ENCODE measurements around the gene PRR5.

GRCh38 chr22:44693145-44693544 is 8.9 kb upstream of the PRR5 start:
- TF ChIP-seq, protein P1, sequence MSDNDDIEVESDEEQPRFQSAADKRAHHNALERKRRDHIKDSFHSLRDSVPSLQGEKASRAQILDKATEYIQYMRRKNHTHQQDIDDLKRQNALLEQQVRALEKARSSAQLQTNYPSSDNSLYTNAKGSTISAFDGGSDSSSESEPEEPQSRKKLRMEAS (IDR thresholded peaks at IDR 0.05) = no peak
- TF ChIP-seq TAF1 (conservative IDR thresholded peaks at IDR 0.05) (no peak), CTCF (IDR thresholded peaks at IDR 0.05; ENCODE audit: low read depth, low read length, missing input control) (no peak), SP1 (IDR thresholded peaks at IDR 0.05) (no peak), JUND (IDR thresholded peaks at IDR 0.05) (no peak), RAD21 (IDR thresholded peaks at IDR 0.05) (no peak), HNF4A (conservative IDR thresholded peaks at IDR 0.05) (no peak), RXRA (IDR thresholded peaks at IDR 0.05) (no peak), FOXA1 (IDR thresholded peaks at IDR 0.05) (no peak), GABPA (IDR thresholded peaks at IDR 0.05 in 1 of 2, conservative IDR thresholded peaks at IDR 0.05 in 1 of 2) (no peak)
- TF ChIP-seq, protein P2, sequence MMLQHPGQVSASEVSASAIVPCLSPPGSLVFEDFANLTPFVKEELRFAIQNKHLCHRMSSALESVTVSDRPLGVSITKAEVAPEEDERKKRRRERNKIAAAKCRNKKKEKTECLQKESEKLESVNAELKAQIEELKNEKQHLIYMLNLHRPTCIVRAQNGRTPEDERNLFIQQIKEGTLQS (IDR thresholded peaks at IDR 0.05) = no peak
- TF ChIP-seq, protein P3, sequence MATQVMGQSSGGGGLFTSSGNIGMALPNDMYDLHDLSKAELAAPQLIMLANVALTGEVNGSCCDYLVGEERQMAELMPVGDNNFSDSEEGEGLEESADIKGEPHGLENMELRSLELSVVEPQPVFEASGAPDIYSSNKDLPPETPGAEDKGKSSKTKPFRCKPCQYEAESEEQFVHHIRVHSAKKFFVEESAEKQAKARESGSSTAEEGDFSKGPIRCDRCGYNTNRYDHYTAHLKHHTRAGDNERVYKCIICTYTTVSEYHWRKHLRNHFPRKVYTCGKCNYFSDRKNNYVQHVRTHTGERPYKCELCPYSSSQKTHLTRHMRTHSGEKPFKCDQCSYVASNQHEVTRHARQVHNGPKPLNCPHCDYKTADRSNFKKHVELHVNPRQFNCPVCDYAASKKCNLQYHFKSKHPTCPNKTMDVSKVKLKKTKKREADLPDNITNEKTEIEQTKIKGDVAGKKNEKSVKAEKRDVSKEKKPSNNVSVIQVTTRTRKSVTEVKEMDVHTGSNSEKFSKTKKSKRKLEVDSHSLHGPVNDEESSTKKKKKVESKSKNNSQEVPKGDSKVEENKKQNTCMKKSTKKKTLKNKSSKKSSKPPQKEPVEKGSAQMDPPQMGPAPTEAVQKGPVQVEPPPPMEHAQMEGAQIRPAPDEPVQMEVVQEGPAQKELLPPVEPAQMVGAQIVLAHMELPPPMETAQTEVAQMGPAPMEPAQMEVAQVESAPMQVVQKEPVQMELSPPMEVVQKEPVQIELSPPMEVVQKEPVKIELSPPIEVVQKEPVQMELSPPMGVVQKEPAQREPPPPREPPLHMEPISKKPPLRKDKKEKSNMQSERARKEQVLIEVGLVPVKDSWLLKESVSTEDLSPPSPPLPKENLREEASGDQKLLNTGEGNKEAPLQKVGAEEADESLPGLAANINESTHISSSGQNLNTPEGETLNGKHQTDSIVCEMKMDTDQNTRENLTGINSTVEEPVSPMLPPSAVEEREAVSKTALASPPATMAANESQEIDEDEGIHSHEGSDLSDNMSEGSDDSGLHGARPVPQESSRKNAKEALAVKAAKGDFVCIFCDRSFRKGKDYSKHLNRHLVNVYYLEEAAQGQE (IDR thresholded peaks at IDR 0.05) = no peak
- TF ChIP-seq, protein P4, sequence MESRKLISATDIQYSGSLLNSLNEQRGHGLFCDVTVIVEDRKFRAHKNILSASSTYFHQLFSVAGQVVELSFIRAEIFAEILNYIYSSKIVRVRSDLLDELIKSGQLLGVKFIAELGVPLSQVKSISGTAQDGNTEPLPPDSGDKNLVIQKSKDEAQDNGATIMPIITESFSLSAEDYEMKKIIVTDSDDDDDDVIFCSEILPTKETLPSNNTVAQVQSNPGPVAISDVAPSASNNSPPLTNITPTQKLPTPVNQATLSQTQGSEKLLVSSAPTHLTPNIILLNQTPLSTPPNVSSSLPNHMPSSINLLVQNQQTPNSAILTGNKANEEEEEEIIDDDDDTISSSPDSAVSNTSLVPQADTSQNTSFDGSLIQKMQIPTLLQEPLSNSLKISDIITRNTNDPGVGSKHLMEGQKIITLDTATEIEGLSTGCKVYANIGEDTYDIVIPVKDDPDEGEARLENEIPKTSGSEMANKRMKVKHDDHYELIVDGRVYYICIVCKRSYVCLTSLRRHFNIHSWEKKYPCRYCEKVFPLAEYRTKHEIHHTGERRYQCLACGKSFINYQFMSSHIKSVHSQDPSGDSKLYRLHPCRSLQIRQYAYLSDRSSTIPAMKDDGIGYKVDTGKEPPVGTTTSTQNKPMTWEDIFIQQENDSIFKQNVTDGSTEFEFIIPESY (IDR thresholded peaks at IDR 0.05) = no peak
